ENCODE data around the gene ATP1B1.

DNA sequence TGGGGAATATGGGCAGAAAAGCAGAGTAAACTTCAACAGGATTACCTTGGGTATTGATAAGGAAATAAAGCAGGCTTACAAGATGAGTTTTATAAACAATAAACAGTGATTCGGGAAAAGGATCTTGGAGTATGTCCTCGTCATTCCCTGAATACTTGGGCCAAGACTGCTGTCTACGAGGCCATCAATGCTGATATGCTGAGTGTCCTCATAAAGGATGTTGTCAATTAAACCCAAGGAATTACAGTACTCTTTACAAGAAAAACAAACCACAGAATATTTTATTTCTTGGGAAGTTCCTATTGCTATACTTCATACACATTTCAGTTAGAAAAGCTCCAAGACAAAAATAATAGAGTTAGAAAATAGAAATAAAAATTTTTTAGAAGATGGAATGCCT, 34.9 kb downstream of the ATP1B1 start:
- TF ChIP-seq EZH2 (IDR thresholded peaks at IDR 0.05; ENCODE audit: insufficient read depth, poor library complexity, severe bottlenecking) (no peak), EZH2phosphoT487 (IDR thresholded peaks at IDR 0.05; ENCODE audit: insufficient read depth, low read depth) (no peak)

Data from GM23248 (cell line).